GM21423 (cell line): ENCODE data around the gene RSF1.
"Not testable (repeated sequence)": the region's sequence is repeated elsewhere in the genome, so short reads cannot be mapped to it uniquely, and the experiment has no call there.

Experiments used
- ATAC-seq: cut with Tn5 transposase; IDR thresholded peaks from one replicate; pipeline ENCODE4 v1.9.1; 2021; ENCODE audit warnings: mild to moderate bottlenecking, moderate library complexity; ENCODE audit not compliant: unreplicated experiment

Gene RSF1

DNA sequence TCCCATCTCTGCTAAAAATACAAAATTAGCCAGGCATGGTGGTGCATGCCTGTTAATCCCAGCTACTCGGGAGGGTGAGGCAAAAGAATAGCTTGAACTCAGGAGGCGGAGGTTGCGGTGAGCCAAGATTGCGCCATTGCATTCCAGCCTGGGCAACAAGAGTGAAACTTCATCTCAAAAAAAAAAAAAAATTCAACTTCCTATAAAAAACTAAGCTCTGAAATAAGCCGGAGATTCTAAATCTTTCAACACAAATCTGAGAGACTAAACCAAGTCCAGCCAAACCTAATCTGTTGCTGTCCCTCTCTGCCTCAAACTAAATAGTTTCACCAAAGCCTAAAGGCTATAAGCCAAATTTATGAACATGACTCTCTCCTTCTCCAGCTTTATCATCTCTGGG, 186.6 kb downstream of the RSF1 start:
- ATAC-seq: not testable (repeated sequence)

DNA sequence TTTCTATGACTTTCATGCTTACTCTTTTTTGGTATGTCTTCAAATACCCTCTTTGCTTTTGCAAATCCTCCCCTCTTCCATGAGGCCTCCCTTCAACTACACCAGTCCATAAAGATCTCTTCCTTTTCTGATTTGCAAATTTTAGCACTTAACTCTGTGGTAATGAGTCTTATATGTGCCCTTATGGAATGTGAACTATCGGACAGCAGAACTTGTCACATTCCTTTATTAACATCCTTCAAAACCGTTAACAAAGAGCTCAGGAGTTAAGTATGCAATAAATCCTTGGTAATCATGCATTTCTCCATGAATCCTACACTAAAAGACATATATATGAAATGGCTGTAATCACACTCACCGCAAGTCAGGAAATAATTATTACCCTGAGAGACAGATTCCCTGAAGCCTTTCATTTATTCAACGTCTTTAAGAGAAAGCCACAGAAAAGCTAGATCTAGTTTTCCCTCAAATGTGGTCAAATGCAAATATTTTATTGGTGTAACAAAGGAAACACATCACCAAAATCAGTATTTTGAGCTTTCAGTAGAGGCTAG, 190.3 kb downstream of the RSF1 start:
- ATAC-seq: no peak

DNA sequence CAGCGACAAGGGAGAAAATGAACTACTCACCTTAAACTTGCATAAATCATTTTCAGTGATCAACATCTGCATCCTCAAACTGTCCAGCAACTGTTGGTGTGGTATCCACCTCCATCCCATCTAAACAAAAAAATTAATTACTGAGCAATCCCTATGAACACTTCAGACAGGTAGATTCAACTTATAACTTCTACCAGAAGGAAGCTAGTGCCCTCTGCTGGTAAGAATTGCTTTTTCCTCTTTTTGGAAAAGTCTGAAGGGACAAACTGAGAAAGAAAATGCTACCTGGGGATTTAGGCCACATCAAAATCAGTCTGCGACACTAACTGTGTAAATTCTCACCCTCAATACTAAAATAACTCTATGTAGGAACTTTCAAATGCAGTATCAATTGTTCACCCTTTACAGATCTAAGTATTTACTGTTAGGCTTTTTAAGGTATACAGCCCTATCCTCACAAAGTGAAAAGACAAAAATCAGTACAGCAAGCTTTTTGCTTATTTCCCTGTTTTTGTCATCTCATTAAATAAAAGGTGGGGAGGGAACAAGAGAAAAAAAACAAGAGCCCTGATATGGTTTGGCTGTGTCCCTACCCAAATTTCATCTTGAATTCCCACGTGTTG, 200.8 kb downstream of the RSF1 start:
- ATAC-seq: no peak

DNA sequence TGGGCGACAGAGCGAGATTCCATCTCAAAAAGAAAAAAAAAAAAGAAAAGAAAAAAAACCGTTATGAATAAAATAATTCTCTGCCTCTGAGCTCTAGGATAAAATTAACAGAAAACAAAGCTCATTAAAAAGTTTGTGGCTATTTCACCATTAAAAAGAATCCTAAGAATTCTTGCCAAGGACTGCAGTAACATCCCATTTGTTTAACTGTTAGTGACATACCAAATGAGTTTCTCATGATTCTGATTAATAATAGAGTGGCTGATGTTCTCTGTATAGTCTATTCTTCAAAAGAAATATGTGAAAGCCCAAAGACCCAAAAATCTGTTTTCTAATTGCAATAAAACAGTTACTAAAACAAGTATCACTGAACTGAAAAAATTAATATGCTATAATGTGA, 202.6 kb downstream of the RSF1 start:
- ATAC-seq: no peak

DNA sequence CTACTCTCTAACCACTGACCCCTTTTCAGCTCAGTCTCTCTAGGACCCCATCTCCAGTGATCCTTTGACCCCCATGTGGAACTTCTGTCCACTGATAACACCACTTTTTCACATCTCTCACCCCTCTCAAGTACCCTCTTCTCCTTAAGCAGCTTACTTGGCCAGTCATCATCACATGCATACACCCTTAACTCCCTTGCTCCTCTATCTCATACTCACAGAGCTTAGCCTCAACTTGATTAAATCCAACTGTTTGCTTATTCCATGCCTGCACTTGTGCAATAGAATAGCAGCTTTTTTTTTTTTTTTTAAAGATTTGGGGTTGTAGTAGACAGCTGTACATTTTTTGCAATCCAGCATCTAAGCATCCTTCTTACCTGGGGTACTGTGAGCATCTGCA, 208.6 kb downstream of the RSF1 start:
- ATAC-seq: no peak
